Endothelial cell (in vitro differentiated cells): ENCODE results near the gene NELL1. TPM values are rescaled to one million over a fixed set of nuclear protein-coding genes. Genes with fewer than 3 reads are reported as not detected.

ENCODE experiments used
- DNase-seq: peaks from one replicate; pipeline ENCODE4 v3.0.0; 2021; ENCODE audit warnings: low spot score
- H3K27ac Mint-ChIP-seq: one replicate; pipeline ENCODE4 v1.8.0; 2021; ENCODE audit warnings: mixed read lengths, inconsistent platforms; ENCODE audit not compliant: unreplicated experiment
- H3K27me3 Mint-ChIP-seq: one replicate; pipeline ENCODE4 v1.8.0; 2021; ENCODE audit warnings: mild to moderate bottlenecking, moderate library complexity, mixed read lengths, inconsistent platforms; ENCODE audit not compliant: unreplicated experiment
- H3K36me3 Mint-ChIP-seq: one replicate; pipeline ENCODE4 v1.8.0; 2021; ENCODE audit warnings: mild to moderate bottlenecking, low read depth, mixed read lengths, inconsistent platforms; ENCODE audit not compliant: unreplicated experiment
- H3K4me1 Mint-ChIP-seq: one replicate; pipeline ENCODE4 v1.8.0; 2021; ENCODE audit warnings: mild to moderate bottlenecking, mixed read lengths, inconsistent platforms; ENCODE audit not compliant: unreplicated experiment
- H3K4me3 Mint-ChIP-seq: one replicate; pipeline ENCODE4 v1.8.0; 2021; ENCODE audit warnings: mild to moderate bottlenecking, mixed read lengths, inconsistent platforms; ENCODE audit not compliant: unreplicated experiment
- H3K9me3 Mint-ChIP-seq: one replicate; pipeline ENCODE4 v1.8.0; 2021; ENCODE audit warnings: mixed read lengths, inconsistent platforms; ENCODE audit not compliant: unreplicated experiment
- total RNA-seq: library from RNA; stranded (reverse); fragmentation: NEBNext Ultra II Directional; extraction: Animal tissue kit (Norgen Biotek cat#: 25700); gene quantifications from one replicate; pipeline ENCODE4 v1.2.1, GENCODE V29; 2021; ENCODE audit not compliant: unreplicated experiment
- TF ChIP-seq, protein P1 (sequence below): fragments of 200-600 bp; sonication (generic); IDR thresholded peaks from one replicate; pipeline ENCODE4 v1.5.0; 2021; ENCODE audit warnings: antibody characterized with exemption; ENCODE audit not compliant: unreplicated experiment

Gene NELL1
- total RNA-seq, 1 donor from 2014 or later: 0.26 TPM

DNA sequence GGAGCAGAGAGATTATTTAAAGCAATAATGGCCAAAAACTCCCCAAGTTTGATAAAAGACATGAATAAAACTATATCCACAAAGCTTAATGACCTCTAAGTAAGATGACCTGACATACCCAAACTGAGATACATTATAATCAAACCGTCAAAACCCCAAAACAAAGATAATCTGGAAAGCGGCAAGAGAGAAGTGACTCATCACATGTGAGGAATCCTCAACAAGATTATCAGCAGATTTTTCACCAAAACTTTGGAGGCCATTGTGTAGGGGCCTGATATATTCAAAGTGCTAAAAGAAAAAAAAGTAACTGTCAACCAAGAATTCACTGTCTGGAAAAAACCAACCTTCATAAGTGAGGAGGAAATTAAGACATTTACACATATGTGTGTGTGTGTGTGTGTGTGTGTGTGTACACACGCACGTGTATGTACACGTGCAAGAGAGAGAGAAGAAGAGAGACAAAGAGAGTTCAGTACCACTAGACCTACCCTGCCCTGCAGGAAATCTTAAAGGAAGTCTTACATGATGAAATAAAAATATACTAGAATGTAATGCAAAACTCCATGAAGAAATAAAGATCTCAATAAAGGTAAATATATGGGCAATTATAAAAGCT lies 752.4 kb downstream of the NELL1 start:
- H3K4me3 Mint-ChIP-seq: no peak overlapping the region
- no peaks in the 10 kb centered on the region for H3K36me3 Mint-ChIP-seq
- H3K4me1 Mint-ChIP-seq: no peaks in the 10 kb centered on the region
- no peak overlapping the region for H3K27ac Mint-ChIP-seq
- TF ChIP-seq, protein P1, sequence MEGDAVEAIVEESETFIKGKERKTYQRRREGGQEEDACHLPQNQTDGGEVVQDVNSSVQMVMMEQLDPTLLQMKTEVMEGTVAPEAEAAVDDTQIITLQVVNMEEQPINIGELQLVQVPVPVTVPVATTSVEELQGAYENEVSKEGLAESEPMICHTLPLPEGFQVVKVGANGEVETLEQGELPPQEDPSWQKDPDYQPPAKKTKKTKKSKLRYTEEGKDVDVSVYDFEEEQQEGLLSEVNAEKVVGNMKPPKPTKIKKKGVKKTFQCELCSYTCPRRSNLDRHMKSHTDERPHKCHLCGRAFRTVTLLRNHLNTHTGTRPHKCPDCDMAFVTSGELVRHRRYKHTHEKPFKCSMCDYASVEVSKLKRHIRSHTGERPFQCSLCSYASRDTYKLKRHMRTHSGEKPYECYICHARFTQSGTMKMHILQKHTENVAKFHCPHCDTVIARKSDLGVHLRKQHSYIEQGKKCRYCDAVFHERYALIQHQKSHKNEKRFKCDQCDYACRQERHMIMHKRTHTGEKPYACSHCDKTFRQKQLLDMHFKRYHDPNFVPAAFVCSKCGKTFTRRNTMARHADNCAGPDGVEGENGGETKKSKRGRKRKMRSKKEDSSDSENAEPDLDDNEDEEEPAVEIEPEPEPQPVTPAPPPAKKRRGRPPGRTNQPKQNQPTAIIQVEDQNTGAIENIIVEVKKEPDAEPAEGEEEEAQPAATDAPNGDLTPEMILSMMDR: no peak
- peaks cover 4% of the 10 kb centered on the region for H3K27me3 Mint-ChIP-seq
- DNase-seq: no peak
- no peaks in the 10 kb centered on the region for H3K9me3 Mint-ChIP-seq

DNA sequence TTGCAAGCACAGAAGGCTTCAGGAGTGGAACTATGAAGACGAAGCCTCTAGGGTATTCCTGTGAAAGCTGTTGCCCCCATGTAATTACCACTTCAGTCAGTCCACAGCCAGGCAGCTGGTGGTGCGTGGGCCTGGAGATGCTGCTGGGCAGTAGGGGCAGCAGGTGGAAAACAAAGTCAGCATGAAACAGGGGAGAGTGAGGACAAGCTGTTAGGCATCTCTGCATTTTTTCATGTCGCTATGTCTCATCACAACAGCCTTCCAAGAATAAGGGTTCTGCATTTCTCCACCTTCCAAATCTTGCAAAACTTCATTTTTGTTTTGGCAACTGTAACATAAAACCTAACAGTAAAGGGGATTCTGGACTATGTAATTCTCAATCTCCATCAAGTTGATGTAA lies 757.5 kb downstream of the NELL1 start:
- Mint-ChIP-seq H3K9me3 (no peaks in the 10 kb centered on the region), H3K27me3 (no peaks in the 10 kb centered on the region), H3K4me1 (no peaks in the 10 kb centered on the region), H3K27ac (no peak overlapping the region), H3K36me3 (no peaks in the 10 kb centered on the region), H3K4me3 (no peak overlapping the region)
- no peak for DNase-seq
- TF ChIP-seq, protein P1: no peak

DNA sequence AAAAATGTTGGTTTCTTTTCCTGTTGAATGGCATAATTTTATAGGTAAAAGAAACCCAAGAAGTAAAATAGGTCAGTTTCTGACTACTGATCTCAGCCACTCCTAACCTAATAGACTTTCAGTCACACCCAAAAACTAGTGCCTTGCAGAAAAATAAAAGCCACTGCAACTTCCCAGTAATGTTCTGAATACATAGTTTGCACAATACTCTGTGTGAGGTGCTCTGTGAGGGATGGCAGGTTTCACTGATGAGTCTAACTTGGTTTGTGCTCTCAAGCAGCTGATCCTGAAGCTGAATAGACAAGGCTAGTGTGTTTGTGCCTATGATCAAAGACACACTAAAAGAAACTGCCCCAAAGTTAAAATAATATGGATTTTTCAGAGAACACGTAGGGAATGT lies 758.3 kb downstream of the NELL1 start:
- H3K27me3 Mint-ChIP-seq: no peaks in the 10 kb centered on the region
- TF ChIP-seq, protein P1: no peak
- H3K36me3 Mint-ChIP-seq: no peaks in the 10 kb centered on the region
- no peaks in the 10 kb centered on the region for H3K9me3 Mint-ChIP-seq
- H3K4me3 Mint-ChIP-seq: no peak overlapping the region
- no peaks in the 10 kb centered on the region for H3K4me1 Mint-ChIP-seq
- no peak overlapping the region for H3K27ac Mint-ChIP-seq
- no peak for DNase-seq

DNA sequence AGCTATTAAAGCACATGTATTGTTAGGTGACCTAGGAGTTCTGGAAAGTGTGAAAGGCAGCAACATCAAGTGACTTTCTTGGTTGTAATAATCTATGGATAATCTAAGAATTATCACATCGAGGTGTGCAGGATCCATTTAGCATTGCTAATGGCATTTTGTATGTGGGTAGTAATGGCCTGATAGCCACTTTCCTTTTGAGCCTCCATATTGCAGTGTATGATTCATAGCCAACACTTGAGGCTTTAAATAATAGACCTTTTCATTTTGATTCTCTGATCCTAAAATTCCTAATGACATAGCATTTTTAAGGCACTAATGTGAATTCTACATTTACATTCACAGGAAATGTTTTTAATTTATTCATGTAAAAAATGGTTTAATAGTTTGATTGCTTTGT lies 759.4 kb downstream of the NELL1 start:
- H3K4me1 Mint-ChIP-seq: no peaks in the 10 kb centered on the region
- H3K36me3 Mint-ChIP-seq: no peaks in the 10 kb centered on the region
- H3K9me3 Mint-ChIP-seq: no peaks in the 10 kb centered on the region
- TF ChIP-seq, protein P1: no peak
- DNase-seq: no peak
- H3K4me3 Mint-ChIP-seq: no peak overlapping the region
- H3K27ac Mint-ChIP-seq: no peak overlapping the region
- H3K27me3 Mint-ChIP-seq: no peaks in the 10 kb centered on the region

DNA sequence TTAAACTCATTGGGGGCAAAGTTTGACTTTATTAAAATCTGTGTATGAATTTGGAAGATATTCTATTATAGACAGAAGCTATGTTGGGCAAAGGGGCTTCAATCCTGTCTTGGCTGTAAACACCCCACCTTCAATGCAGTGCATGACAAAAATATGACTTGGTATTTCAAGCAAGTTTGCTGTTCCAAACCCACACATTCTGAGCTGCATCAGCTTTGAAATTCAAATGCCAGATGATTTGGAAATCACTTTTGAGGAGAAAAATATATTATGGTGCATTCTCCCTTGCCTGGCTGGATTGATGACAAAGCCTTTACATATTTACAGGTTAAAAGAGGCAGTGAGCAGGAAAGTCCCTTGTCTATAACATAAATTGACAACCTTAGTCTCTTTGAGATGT lies 760.0 kb downstream of the NELL1 start:
- DNase-seq: no peak
- Mint-ChIP-seq H3K27me3 (no peaks in the 10 kb centered on the region), H3K9me3 (no peaks in the 10 kb centered on the region), H3K36me3 (no peaks in the 10 kb centered on the region), H3K4me3 (no peak overlapping the region), H3K27ac (no peak overlapping the region), H3K4me1 (no peaks in the 10 kb centered on the region)
- TF ChIP-seq, protein P1: no peak
